ENCODE data around the gene TGM3. TPM values are rescaled to one million over a fixed set of nuclear protein-coding genes. Genes with fewer than 3 reads are reported as not detected.

The TGM3 gene
- total RNA-seq, 1 experiment from 2014 or later, result 0.11 TPM

GRCh38 chr20:2363587-2363986 lies 67.8 kb downstream of the TGM3 start:
- ChIA-PET POLR2A (no interaction called here), CTCF (interaction anchor here (1.3 to 1.5 kb wide), 3 partner anchors 24 to 156 kb away, joined by 4 to 7 read pairs (median 6); no protein-coding TSS in a partner anchor)
- ATAC-seq, result peak; percentile 48; the same call in 1 of the 2 replicates
- Mint-ChIP-seq H3K4me3 (no peak overlapping the region), H3K4me1 (peaks cover 6% of the 10 kb centered on the region; the same call in 1 of the 2 replicates), H3K36me3 (peaks cover 16% of the 10 kb centered on the region), H3K27me3 (ENCODE audit: low read depth) (no peaks in the 10 kb centered on the region), H3K27ac (no peak overlapping the region), H3K9me3 (peaks cover 29% of the 10 kb centered on the region)
- TF ChIP-seq NFE2L1 (CRISPR knock-in tag; IDR thresholded peaks at IDR 0.05), result no peak
- TF ChIP-seq SMAD3 (CRISPR knock-in tag; IDR thresholded peaks at IDR 0.05; ENCODE audit: borderline replicate concordance), result no peak
- no peak for DNase-seq (ENCODE audit: low spot score)

- Mint-ChIP-seq H3K27ac (no peak overlapping the region), H3K4me3 (no peak overlapping the region), H3K9me3 (peaks cover 27% of the 10 kb centered on the region), H3K4me1 (peaks cover 6% of the 10 kb centered on the region; the same call in 1 of the 2 replicates), H3K36me3 (peaks cover 16% of the 10 kb centered on the region), H3K27me3 (ENCODE audit: low read depth) (no peaks in the 10 kb centered on the region)
- POLR2A ChIA-PET, result no interaction called here
- TF ChIP-seq ZNF263 (CRISPR knock-in tag; IDR thresholded peaks at IDR 0.05; ENCODE audit: low read depth) (no peak), HMGA2 (CRISPR knock-in tag; IDR thresholded peaks at IDR 0.05) (no peak), ARID4B (CRISPR knock-in tag; IDR thresholded peaks at IDR 0.05; ENCODE audit: borderline replicate concordance) (no peak)
- CTCF ChIA-PET, result interaction anchor here (1.3 to 1.4 kb wide), 2 partner anchors 23 to 88 kb away, joined by 4 to 6 read pairs; no protein-coding TSS in a partner anchor
- ATAC-seq (no peak), DNase-seq (ENCODE audit: low spot score) (no peak)
These were observed 68.2 kb downstream of the TGM3 start for GRCh38 chr20:2364044-2364443.

- ATAC-seq (no peak), DNase-seq (ENCODE audit: low spot score) (no peak)
- Mint-ChIP-seq H3K27me3 (ENCODE audit: low read depth) (no peaks in the 10 kb centered on the region), H3K36me3 (peaks cover 16% of the 10 kb centered on the region), H3K4me1 (peaks cover 6% of the 10 kb centered on the region; the same call in 1 of the 2 replicates), H3K27ac (no peak overlapping the region), H3K9me3 (peaks cover 18% of the 10 kb centered on the region), H3K4me3 (no peak overlapping the region)
- ChIA-PET CTCF (interaction anchor here (1.0 to 1.7 kb wide), 2 partner anchors 22 to 157 kb away, joined by 3 to 5 read pairs; no protein-coding TSS in a partner anchor), POLR2A (no interaction called here)
- TF ChIP-seq ELF4 (CRISPR knock-in tag; IDR thresholded peaks at IDR 0.05; ENCODE audit: low read depth) (no peak), STAT6 (CRISPR knock-in tag; conservative IDR thresholded peaks at IDR 0.05; ENCODE audit: low read depth) (no peak), CDX4 (CRISPR knock-in tag; IDR thresholded peaks at IDR 0.05; ENCODE audit: borderline replicate concordance) (no peak), ZNF121 (CRISPR knock-in tag; IDR thresholded peaks at IDR 0.05) (no peak), AFF4 (CRISPR knock-in tag; IDR thresholded peaks at IDR 0.05; ENCODE audit: borderline replicate concordance) (no peak), ZNF138 (CRISPR knock-in tag; conservative IDR thresholded peaks at IDR 0.05) (no peak), ZNF232 (CRISPR knock-in tag; IDR thresholded peaks at IDR 0.05) (no peak), MXD4 (CRISPR knock-in tag; IDR thresholded peaks at IDR 0.05; ENCODE audit: borderline replicate concordance) (no peak), FOXP1 (CRISPR knock-in tag; IDR thresholded peaks at IDR 0.05; ENCODE audit: borderline replicate concordance) (no peak), ZNF671 (CRISPR knock-in tag; IDR thresholded peaks at IDR 0.05) (no peak), TEAD1 (CRISPR knock-in tag; IDR thresholded peaks at IDR 0.05) (no peak), NFYB (CRISPR knock-in tag; conservative IDR thresholded peaks at IDR 0.05; ENCODE audit: low read depth) (no peak), MLX (CRISPR knock-in tag; IDR thresholded peaks at IDR 0.05) (no peak), FOXJ3 (CRISPR knock-in tag; IDR thresholded peaks at IDR 0.05; ENCODE audit: borderline replicate concordance) (no peak)
These were observed 69.3 kb downstream of the TGM3 start for GRCh38 chr20:2365091-2365490.
